ENCODE measurements around the gene COL9A1.

- TF ChIP-seq CTCF (IDR thresholded peaks at IDR 0.05): no peak
- TF ChIP-seq POLR2A (IDR thresholded peaks at IDR 0.05; ENCODE audit: low read depth): no peak
Observed at GRCh38 chr6:70282919-70283461, 19.9 kb downstream of the COL9A1 start.
